ENCODE measurements around the gene TSPAN18.

DNA sequence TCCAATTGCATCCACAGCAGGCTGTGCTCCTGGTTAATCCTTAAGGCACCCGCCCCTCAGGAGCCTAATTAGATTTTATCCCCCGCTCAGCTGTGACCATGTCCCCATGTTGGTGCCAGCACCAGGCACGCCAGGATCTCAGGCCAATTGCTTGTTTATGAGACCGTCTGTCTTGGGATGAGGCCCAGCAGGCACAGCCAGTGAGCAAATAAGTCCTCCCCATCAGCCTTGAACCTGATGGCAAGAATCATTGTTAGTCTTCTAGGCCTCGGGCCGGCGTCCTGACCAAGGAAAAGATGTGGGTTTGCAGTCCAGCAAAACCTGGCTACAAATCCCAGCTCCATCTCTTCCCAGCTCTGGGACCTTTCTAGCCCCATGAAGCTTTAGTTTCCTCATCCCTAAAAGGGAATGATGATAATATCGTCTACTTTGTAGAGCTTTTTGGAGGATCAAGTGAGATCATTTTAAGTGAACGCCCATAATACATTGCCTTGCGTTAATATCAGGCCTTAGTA, 166.6 kb downstream of the TSPAN18 start:
- TF ChIP-seq, protein P1, sequence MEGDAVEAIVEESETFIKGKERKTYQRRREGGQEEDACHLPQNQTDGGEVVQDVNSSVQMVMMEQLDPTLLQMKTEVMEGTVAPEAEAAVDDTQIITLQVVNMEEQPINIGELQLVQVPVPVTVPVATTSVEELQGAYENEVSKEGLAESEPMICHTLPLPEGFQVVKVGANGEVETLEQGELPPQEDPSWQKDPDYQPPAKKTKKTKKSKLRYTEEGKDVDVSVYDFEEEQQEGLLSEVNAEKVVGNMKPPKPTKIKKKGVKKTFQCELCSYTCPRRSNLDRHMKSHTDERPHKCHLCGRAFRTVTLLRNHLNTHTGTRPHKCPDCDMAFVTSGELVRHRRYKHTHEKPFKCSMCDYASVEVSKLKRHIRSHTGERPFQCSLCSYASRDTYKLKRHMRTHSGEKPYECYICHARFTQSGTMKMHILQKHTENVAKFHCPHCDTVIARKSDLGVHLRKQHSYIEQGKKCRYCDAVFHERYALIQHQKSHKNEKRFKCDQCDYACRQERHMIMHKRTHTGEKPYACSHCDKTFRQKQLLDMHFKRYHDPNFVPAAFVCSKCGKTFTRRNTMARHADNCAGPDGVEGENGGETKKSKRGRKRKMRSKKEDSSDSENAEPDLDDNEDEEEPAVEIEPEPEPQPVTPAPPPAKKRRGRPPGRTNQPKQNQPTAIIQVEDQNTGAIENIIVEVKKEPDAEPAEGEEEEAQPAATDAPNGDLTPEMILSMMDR (IDR thresholded peaks at IDR 0.05): no peak
- TF ChIP-seq POLR2A (IDR thresholded peaks at IDR 0.05): no peak
- TF ChIP-seq EP300 (IDR thresholded peaks at IDR 0.05): no peak
- peak; percentile 89 for TF ChIP-seq POLR2AphosphoS5 (IDR thresholded peaks at IDR 0.05)

Measured in gastroesophageal sphincter (tissue), 3 donors.